AG08395 (cell line): ENCODE results near the gene DLST.

Experiments used
- DNase-seq: peaks from one replicate; pipeline ENCODE4 v3.0.0; 2012; ENCODE audit warnings: mixed read lengths, low spot score

The DLST gene

DNA sequence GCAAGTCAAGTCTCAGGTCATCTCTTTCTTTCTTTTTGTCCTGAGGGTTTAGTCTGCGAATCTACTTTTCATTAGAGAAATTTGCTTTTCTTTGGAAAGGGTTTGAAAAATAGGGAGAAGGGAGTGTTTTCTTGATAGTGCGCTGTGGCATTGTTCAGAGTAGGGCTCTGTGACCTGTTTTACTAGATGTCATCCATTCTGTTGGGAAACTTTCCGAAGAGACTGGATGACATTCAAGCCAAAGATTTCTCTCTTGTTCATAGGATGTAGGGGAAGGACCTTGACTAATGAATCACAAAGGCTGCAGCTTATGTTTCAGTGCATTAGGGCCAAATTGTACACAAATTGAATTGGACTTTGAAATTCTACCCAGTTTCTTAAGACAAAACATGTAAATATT, 14.7 kb downstream of the DLST start:
- no peak for DNase-seq

DNA sequence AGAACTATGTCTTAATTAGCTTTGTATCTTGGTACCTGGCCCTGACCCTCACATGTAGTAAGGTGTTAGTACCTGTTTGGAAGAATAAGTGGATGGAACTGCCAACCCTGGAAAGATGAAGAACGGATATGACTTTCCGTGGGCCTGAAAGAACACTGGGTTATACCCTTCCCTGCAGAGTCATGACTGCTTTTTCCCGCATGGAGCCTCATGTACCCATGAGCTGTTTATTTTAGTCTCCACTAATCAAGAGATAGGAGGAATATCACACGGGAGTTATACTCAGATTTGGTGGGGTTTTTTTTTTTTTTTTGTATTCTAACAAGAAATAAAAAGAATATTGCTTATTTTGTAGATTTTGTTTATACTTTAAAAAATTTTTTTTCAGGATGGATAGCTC, 15.9 kb downstream of the DLST start:
- DNase-seq: no peak

DNA sequence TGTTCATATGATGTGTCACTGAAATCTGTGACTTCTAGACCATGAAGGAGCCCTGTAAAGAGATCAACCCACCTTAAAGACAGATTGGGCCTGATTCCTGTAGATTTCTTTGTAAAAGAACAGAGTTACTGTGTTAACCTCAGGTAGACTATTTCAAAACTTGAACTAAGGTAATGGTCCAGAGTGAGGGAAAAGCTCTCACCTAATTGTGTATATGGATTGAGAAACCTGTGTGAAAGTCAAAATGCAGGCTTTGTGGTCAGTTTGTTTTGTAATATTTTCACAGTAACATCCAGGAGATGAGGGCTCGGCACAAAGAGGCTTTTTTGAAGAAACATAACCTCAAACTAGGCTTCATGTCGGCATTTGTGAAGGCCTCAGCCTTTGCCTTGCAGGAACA, 16.4 kb downstream of the DLST start:
- no peak for DNase-seq

DNA sequence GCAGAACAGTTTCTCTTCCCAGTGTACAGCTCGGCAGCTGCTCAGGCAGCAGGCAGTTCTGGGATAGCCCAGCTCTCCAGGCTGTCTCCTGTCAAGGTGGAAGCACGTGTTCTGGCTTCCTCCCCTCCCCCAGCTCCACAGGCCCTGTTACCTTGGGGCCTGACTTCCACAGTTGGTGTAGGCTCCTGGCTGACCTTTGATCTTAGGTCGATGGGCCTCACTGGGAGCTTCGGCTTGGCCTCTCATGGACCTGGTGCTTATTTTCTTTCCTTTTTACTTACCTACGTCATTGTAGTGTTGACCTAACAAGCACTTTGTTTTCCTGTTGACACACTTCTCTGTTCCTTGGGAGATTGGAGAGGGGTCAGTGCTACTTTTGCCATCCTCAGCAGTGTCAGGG, 17.0 kb downstream of the DLST start:
- DNase-seq: no peak

DNA sequence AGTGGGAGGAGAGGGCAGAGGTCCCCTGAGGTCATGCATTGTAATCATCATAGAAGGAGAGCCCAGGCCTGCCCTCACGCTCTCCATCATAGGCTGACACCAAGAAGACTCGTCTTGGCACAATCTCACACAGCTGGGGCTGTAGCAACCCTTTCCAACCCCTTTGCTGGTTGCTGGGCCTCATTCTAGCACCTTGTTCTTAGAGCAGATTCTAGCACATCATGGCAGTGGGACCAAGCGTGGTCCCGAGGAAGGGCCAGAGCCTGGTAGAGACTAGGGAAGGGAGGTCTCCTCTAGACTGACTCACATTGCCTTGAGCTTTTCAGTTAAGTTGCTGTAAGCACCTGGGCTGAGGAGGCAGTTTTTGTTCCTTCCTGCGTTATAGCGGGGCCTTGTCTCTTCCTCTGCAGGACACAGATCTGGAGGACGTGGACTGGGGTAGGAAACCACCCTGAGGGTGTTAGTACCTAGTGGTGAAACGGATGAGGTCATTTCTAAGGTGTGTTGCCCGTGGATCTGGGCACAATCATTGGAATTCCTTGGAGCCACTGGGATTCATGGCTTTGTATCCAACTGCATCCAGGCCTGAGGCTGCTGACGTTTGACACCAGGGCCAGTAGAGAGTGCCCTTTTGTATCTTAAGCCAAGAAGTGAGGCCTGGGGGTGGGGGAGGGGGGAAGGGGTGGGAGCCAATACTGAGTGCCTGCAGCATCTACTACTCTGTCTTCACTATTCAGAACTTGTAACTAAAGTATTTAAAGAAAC, 21.4 kb downstream of the DLST start:
- DNase-seq: no peak

DNA sequence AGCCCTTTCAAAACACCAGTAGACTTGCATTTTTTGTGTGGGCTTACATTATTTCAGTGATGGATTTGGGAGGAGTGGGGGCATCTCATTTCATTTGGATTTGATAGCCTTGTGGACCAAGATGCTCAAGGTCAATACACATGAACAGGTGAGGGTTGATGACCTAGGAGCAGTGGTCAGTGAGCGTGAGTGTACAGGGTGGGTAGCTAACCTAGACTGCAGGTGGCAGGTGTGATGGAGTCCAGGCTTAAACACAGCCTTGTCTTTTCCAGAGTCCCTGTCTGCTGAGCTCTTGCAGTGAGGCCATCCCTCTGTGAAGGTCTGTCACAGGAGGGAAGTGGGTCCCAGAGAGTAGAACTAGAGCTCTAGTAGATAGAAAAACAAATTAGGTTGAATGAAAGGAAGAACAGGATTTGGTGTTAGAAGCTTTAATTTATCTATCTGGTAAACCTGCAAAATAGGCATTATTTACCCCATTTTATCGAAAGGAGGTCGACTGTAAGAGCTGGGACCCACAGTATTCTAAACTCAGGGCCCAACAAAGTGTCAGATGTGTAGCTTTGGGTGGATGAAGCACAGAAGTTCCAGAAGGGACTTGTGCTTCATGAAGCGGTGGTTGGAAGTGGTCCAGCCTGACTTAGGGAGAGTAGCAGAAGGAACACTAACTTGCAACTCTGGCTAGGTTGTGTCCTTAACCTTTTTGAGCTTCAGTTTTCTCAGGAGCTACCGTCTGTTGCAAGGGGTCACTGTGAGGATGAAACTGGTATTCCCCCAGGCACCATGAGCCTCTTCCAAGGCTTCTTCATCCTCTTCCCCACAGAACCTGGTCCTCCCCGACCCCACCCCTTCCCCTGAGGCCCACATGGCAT, 23.2 kb downstream of the DLST start:
- no peak for DNase-seq

DNA sequence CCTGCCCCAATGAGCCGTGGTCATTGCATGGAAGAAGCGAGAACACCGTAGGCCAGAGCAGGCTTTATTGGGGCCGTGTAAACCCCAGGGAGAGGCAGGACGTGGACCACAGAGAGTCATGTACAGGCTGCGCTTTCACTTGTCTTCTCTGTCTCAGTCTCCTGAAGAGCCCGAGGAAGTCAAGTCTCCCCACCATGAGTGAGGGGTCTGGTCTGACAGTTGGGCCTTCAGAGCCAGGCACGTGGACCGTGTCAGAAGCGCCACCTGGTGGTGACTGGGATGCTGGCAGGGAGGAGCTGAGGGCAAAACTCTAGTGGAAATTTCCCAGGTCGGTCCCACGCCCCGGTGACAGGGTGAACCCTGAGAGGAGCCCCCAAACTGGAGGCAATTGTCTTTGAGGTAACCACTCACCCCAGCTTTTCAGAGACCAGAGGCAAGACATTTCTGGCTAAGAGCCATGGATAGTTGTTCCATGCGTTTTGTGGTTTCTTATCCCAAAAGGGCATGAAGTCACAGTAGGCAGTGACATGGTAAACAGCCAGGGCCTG, 24.0 kb downstream of the DLST start:
- DNase-seq: peak; percentile 82

DNA sequence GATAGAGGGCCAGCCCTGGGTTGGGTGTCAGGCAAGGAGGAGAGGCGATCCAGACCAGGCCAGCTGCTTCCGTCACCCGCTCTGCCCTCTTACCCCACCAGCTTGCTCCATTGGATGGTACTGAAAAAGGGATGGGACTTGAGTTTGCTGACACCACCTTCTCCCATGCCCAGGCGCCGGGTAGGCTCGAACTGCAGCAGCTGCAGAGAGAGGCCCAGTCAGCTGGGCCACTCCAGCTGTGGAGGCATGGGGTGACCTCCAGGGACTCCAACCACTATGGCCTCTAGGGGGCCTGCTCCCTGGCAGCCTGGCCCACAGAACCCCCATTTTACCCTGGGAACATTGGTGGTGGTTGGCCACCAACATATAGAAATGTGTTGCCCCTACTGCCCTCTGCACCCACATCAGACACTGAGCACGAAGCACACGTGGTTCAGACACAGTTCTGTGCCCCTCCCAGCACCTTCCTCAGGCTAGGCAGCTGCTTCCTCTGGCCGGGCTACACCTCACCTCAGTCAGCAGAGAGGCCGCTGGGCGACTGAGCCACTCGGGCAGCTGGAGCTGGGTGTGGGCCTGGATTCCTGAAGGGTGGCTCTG, 25.3 kb downstream of the DLST start:
- no peak for DNase-seq

DNA sequence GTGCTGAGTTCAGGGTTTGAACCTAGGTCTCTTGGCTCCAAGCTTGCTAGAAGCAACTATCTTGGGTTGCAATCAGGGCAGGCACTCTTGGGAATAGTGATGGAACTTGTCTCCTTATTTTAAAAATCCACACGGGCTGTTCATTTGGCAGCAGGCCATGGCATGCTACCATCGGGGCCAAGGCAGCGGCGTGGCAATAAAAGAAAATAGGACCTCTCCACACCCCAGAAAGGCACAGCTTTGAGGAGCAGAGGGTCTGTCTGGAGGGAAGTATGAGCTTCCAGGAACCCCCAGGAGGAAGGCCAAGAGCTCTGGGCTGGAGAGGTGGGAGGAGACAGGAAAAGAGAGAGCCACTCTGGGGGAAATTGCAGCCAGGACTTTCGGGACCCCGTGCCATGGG, 26.0 kb downstream of the DLST start:
- no peak for DNase-seq

DNA sequence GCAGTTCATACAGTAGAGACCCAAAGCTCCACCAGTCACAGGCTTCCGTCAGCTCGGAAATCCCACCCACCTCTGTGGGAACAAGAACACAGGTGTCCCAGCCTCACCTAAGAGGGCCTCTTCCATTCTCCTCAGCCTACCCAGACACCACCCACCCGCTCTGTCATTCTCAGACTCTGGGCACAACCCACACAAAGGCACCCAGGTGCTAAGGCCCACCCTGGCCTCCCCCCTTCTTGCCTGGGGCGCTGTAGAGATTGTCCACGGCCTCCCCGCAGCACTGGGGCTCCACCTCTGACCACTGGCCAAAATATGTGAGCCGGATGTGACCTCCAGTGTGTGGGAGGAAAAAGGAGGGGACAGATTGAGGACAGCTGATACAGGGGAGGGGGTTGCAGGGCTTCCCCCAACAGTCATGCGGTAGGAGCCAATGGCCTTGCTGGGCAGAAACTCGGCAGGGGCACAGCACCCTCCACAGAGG, 27.2 kb downstream of the DLST start:
- no peak for DNase-seq

DNA sequence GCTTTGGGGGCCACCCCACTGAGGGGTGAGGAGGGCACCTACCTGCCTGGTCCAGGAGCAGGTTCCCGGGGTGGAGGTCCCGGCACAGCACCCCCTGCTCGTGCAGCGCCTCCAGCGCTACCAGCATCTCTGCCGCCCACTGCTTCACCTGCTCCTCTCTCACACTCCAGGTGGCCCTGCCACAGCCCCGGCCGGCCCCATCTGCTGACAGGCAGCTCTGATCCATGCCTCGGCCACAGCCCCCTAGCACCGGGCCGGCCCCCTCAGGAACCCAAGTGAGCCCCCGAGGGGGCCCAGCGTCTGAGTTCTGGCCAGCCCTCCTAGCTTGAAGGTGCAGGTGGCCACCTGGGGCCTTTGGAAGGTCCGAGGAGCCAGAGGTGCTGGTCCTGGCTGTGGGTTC, 27.8 kb downstream of the DLST start:
- DNase-seq: no peak

DNA sequence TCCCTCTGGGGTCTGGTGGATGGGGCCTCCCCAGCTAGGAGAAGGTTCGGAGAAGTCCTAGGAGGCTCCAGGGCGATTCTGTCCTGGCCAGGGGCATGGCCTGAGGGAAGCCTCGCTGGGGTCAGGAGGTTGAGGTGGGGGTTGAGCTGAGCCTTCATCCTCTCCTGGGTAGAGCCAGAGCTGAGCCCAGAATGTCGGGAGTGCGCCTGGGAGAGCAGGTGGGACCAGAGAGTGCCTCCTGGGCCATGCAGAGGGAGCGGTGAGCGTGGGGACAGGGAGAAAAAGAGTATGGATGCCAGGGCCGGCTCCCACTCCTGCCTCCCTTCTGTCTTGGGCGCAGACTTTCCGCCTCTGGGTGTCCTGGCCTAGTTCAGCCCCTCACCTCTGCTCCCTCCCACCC, 28.2 kb downstream of the DLST start:
- DNase-seq: no peak

DNA sequence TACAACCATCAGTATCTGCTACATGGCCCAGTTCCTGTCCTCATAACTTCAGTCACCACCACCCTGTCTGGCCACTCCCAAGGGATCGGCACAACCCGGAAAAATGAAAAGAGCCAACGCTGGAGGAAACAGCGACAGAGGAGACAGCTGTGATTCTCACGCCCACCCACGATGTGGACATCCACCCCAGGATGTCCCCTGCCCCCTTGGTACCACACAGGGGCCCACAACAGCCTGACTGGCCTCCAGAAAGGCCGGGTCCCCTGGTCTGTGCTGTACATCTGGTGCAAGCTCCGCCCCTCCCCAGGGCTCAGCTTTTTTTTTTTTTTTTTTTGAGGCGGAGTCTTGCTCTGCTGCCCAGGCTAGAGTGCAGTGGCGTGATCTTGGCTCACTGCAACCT, 28.8 kb downstream of the DLST start:
- DNase-seq: peak; percentile 18

DNA sequence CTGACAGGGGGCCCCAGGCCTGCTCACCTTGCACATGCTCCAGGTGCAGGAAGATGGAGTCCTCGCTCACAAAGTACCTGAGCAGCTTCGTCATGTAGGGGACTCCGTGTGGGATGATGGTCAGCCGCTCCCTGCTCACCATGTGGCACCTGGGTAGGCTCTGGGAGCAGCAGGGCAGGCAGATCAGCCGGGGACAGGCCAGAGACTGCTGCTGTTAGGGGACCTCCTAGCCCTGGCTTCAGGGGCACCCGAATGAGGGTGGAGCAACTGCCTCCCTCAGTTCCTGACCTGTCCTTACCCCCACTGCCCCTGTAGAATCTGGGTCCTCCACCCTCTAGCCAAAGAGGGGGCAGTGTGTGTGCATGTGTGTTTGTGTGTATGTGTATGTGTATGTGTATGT, 29.5 kb downstream of the DLST start:
- no peak for DNase-seq

DNA sequence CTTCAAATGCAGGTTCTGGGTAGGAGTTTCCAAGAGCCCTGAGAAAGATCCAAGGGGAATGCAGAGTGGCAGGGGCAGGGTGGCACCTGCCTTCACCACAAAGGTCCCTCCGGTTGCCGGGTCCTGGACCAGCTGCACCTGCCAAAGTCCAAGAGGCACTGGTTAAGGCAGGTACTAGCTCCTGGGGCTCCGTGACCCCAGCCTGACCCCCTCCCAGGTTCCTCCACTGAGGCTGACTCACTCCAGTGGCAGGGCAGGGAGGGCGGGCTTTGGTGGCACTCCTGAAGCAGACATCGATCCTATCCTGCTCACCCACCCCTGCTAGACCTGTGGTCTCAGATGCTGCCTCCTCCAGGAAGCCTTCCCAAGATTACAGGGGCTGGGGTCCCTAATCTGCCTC, 30.0 kb downstream of the DLST start:
- no peak for DNase-seq

DNA sequence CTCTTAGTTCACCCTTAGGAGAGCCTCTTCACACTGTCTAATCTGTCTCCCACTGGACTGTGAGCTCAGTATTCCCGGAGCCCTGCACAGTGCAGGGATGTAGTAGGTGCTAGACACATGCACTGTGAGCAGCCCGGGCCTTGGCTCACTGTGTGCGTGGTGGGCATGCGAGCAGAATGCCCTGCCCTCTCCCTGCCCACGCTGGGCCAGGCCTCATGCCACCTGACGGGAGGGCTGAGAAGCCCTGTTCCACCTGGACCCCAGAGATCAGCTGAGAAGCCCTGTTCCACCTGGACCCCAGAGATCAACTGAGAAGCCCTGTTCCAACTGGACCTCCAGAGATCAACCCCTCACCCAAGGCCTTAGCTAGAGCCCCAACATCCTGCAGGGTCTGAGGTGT, 30.4 kb downstream of the DLST start:
- no peak for DNase-seq

DNA sequence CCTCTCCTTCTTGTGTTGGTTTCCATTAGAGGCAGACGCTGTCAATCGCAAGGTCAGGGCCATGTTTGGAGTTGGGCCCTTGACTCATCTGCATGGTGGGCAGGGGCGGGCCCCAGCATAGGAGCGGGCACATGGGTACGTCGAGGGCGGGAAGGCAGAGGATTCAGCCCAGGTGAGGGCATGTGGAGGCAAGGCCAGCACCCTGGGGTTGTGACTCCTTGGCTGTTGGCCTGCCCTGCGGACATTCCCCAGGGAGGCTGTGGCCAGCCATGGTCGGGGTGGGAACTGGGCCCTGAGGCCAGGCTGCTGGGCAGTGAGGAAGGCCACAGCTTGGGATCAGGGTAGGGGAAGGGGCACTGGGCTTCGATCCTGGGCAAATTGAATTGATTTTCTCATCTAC, 31.1 kb downstream of the DLST start:
- DNase-seq: no peak

DNA sequence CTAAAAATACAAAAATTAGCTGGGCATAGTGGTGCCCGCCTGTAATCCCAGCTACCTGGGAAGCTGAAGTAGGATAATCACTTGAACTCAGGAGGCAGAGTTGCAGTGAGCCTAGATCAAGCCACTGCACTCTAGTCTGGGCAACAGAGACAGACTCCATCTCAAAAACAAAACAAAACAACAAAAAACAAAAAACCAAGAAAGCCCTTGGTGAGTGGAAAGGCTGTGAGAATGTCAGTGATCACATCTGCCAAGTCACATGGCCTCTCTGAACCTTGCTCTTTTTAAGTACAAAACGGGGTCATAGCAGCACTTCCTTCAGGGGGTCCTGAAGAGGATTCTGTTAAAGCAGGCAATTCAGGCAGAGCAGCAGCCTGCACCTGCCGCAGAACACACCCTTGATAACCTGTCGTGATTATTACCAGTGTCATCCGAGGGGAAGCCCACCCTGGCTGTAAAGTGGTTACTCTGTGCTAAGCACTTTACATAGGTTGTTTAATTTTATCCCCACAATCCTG, 31.7 kb downstream of the DLST start:
- no peak for DNase-seq

DNA sequence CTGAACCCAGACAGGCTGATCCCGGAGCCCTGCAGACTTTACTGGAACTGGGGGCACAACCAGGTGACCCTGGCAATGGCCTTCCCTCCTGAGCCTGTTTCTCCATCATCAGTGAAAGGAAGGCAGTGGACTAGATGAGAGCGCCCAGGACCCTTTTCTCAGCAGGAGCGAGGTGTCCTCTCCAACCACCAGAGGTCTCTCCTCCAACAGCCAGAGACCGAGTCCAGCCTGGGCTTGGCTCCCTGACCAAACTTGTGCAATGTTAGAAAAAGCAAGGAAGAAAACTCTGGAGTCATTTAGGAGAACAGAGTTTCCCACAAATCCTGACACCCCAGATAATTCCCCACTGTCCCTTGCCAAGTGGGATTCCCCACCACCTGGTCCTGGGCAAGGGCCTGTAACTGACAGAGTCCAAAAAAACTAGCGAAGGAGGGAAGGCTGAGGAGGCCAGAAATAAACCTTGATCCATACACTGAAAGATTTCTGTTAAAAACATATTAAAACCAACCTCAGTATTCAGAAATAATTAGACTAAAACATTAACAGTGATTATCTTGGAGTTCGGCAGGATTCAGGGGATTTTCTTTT, 32.4 kb downstream of the DLST start:
- DNase-seq: peak; percentile 83

DNA sequence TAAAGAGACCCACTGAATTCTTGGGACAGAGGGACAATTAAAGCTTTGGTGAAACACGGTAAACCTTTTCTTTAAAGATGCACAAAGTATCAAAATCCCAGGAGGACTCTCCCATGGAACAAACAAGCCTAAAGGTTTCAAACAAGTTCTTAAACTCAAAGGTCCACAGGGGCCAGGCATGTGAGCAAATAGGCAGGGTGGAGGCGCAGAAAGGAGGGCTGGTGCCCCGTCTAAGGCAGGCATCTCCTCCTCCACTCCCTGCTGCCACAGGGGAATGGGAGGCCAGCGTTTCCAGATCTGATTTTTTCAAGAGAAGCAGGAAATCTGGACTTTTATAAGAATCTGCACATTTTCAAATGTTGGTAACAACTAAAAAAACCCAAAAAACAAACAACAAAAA, 33.7 kb downstream of the DLST start:
- DNase-seq: no peak

DNA sequence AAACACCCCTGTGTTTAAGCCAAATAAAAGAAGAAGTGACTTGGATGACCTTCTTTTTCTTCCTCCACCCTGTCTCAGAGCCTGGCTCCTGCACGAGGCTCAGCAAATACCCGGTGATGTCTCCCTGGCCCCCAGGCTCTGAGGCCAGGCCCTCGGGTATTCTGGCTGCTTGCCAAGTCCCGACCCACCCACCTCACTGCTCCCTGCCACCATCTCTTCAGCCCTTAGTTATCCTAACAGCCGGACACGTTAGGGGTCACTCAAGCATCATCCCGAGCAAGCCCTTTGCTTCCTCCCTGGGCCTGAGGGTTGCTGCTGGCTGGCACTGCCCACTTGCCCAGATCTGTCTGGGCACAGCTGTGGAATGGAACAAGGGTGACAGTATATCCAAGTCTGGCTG, 34.1 kb downstream of the DLST start:
- no peak for DNase-seq

DNA sequence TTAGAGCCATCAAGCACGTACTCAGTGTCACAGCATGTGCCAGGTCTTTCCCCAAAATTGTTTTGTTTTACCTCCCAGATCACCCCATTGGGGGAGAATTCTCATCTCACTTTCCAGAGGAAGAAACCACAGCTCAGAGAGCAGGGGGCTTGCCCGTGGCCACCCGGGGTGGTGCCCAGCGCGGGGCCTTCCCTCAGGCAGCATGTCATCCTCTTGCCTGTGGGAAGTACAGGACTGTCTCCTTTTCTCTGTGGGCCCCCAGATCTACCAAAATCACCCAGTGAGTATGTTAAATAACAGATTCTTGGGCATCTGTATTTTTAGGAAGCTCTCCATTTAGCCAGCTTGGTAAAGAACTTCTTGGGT, 35.4 kb downstream of the DLST start:
- DNase-seq: no peak
